Natural killer cell (primary cell): Measurements from ENCODE around the gene CDH16. TPM values are rescaled to one million over a fixed set of nuclear protein-coding genes. Genes with fewer than 3 reads are reported as not detected.
"Not testable (repeated sequence)": the region's sequence is repeated elsewhere in the genome, so short reads cannot be mapped to it uniquely, and the experiment has no call there.

Source experiments
- ATAC-seq, 3 donors: fragments of 150-1000 bp in 2 of 3; fragments of 200-7000 bp in 1 of 3; cut with Tn5 transposase; 1 replicate in 1 of 3; 2 replicates in 2 of 3; pipeline ENCODE4 v1.10.0; 2021; ENCODE audit warnings: mild to moderate bottlenecking in 2 of 3, moderate library complexity in 2 of 3
- DNase-seq, 2 donors: peaks; one replicate each; pipeline versions ENCODE4 v3.0.0 to v3.0.0-alpha.2; 2013 to 2021; ENCODE audit warnings: mixed read lengths in 1 of 2
- H3K27ac ChIP-seq: one replicate; pipeline ENCODE4 v1.5.1; 2013; ENCODE audit warnings: mild to moderate bottlenecking, low read length
- H3K27me3 ChIP-seq: one replicate; pipeline ENCODE4 v1.6.1; 2013; ENCODE audit warnings: low read length; ENCODE audit not compliant: control insufficient read depth, insufficient read depth
- H3K36me3 ChIP-seq: one replicate; pipeline ENCODE4 v1.6.1; 2013; ENCODE audit warnings: low read length; ENCODE audit not compliant: control insufficient read depth, insufficient read depth
- H3K4me1 ChIP-seq: one replicate; pipeline ENCODE4 v1.6.1; 2013; ENCODE audit warnings: low read length; ENCODE audit not compliant: control insufficient read depth, insufficient read depth
- H3K4me3 ChIP-seq: one replicate; pipeline ENCODE4 v1.5.1; 2013; ENCODE audit warnings: low read length
- H3K9me3 ChIP-seq: one replicate; pipeline ENCODE4 v1.6.1; 2013; ENCODE audit warnings: low read length; ENCODE audit not compliant: control insufficient read depth, insufficient read depth
- H3K27ac Mint-ChIP-seq, 2 donors: one replicate each; pipeline ENCODE4 v1.8.0; 2022; ENCODE audit warnings: mild to moderate bottlenecking in 2 of 2, mixed read lengths in 2 of 2, moderate library complexity in 1 of 2
- H3K27me3 Mint-ChIP-seq, 2 donors: one replicate each; pipeline ENCODE4 v1.8.0; 2022; ENCODE audit warnings: low read depth in 2 of 2, mixed read lengths in 2 of 2
- H3K36me3 Mint-ChIP-seq: one replicate; pipeline ENCODE4 v1.8.0; 2022; ENCODE audit warnings: mixed read lengths
- H3K4me1 Mint-ChIP-seq, 2 donors: one replicate each; pipeline ENCODE4 v1.8.0; 2022; ENCODE audit warnings: mixed read lengths in 2 of 2
- H3K4me3 Mint-ChIP-seq: one replicate; pipeline ENCODE4 v1.8.0; 2022; ENCODE audit warnings: mild to moderate bottlenecking, moderate library complexity, mixed read lengths
- H3K9me3 Mint-ChIP-seq, 2 donors: one replicate each; pipeline ENCODE4 v1.8.0; 2022; ENCODE audit warnings: mixed read lengths in 2 of 2
- WGBS: methylation state at CpG from one replicate; pipeline ENCODE4 v1.1.7; 2013; ENCODE audit warnings: missing lambda C conversion rate; ENCODE audit not compliant: insufficient coverage; 5-methylcytosine and 5-hydroxymethylcytosine counted together
- intact Hi-C: fragments of 100-400 bp; cut with micrococcal nuclease; formaldehyde crosslinking; loops from one replicate; pipeline ENCODE4 v1.14.2; 2022
- total RNA-seq, 4 donors: library from RNA; stranded (reverse); fragments of 120-200 nt in 1 of 4; gene quantifications; one replicate each; pipeline versions ENCODE4 v1.2.3 to v1.2.4, GENCODE V29; 2013 to 2022
- TF ChIP-seq, protein P1 (sequence below): fragments of 200-600 bp; IDR thresholded peaks from one replicate; pipeline ENCODE4 v1.8.0; 2022; ENCODE audit warnings: antibody characterized with exemption

The CDH16 gene
- total RNA-seq, 3 donors from 2014 or later (not counting 1 experiment from before 2014, with no cell fraction given) = not detected

DNA sequence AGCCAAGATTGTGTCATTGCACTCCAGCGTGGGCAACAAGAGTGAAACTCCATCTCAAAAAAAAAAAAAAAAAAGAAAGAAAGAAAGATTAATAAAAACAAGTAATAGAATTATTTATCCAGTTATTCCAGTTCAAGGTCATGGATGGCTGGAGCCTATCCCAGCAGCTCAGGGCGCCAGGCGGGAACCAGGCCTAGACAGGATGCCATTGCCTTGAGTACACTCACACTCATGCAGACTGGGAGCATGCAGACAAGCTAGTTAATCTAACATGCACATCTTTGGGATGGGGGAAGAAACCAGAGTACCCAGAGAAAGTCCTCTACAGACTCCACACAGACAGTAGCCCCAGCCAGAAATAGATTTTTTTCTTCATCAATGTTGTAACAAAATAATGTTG, 20.5 kb downstream of the CDH16 start:
- no peak overlapping the region for H3K27ac Mint-ChIP-seq
- no peak overlapping the region for H3K4me3 ChIP-seq
- ATAC-seq (no peak), DNase-seq (no peak)
- peaks cover 2% of the 10 kb centered on the region for H3K4me1 ChIP-seq
- no peaks in the 10 kb centered on the region for H3K27me3 ChIP-seq
- H3K9me3 Mint-ChIP-seq = no peaks in the 10 kb centered on the region
- peaks cover under 1 to 23% of the 10 kb centered on the region in 2 donors for H3K4me1 Mint-ChIP-seq
- WGBS = 94% methylated on average over 2 of the region's 3 CpGs
- H3K4me3 Mint-ChIP-seq = no peak overlapping the region
- H3K36me3 Mint-ChIP-seq = no peaks in the 10 kb centered on the region
- no peaks in the 10 kb centered on the region for H3K27me3 Mint-ChIP-seq
- TF ChIP-seq, protein P1, sequence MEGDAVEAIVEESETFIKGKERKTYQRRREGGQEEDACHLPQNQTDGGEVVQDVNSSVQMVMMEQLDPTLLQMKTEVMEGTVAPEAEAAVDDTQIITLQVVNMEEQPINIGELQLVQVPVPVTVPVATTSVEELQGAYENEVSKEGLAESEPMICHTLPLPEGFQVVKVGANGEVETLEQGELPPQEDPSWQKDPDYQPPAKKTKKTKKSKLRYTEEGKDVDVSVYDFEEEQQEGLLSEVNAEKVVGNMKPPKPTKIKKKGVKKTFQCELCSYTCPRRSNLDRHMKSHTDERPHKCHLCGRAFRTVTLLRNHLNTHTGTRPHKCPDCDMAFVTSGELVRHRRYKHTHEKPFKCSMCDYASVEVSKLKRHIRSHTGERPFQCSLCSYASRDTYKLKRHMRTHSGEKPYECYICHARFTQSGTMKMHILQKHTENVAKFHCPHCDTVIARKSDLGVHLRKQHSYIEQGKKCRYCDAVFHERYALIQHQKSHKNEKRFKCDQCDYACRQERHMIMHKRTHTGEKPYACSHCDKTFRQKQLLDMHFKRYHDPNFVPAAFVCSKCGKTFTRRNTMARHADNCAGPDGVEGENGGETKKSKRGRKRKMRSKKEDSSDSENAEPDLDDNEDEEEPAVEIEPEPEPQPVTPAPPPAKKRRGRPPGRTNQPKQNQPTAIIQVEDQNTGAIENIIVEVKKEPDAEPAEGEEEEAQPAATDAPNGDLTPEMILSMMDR = no peak
- H3K36me3 ChIP-seq = no peaks in the 10 kb centered on the region
- intact Hi-C loops = no loop called here
- no peak overlapping the region for H3K27ac ChIP-seq
- H3K9me3 ChIP-seq = no peaks in the 10 kb centered on the region

GRCh38 chr16:66896682-66897081, 22.0 kb downstream of the CDH16 start:
- H3K9me3 ChIP-seq, intact Hi-C loops, H3K4me1 ChIP-seq, H3K36me3 ChIP-seq, H3K27me3 ChIP-seq, DNase-seq, H3K9me3 Mint-ChIP-seq, H3K27me3 Mint-ChIP-seq, H3K4me3 Mint-ChIP-seq, H3K27ac Mint-ChIP-seq, H3K27ac ChIP-seq, ATAC-seq, H3K36me3 Mint-ChIP-seq, H3K4me3 ChIP-seq: not testable (repeated sequence)
- WGBS = 90% methylated on average over 5 of the region's 5 CpGs
- H3K4me1 Mint-ChIP-seq = peaks cover 4 to 27% of the 10 kb centered on the region in 2 donors

- Histone ChIP-seq H3K4me3 (no peak overlapping the region), H3K36me3 (peaks cover 4% of the 10 kb centered on the region), H3K9me3 (no peaks in the 10 kb centered on the region), H3K4me1 (peaks cover 2% of the 10 kb centered on the region), H3K27me3 (no peaks in the 10 kb centered on the region), H3K27ac (no peak overlapping the region)
- no peak overlapping the region for H3K4me3 Mint-ChIP-seq
- H3K36me3 Mint-ChIP-seq = no peaks in the 10 kb centered on the region
- ATAC-seq (no peak), DNase-seq (no peak)
- 88% methylated on average over 3 of the region's 3 CpGs for WGBS
- H3K27me3 Mint-ChIP-seq = no peaks in the 10 kb centered on the region
- TF ChIP-seq, protein P1 = no peak
- intact Hi-C loops = loop anchor here (1.0 to 2.0 kb wide), 2 partner anchors 33 to 55 kb away; no protein-coding TSS in a partner anchor
- H3K27ac Mint-ChIP-seq = no peak overlapping the region
- H3K9me3 Mint-ChIP-seq = no peaks in the 10 kb centered on the region
- peaks cover 4 to 27% of the 10 kb centered on the region in 2 donors for H3K4me1 Mint-ChIP-seq
These were observed 22.7 kb downstream of the CDH16 start for GRCh38 chr16:66895999-66896398.

GRCh38 chr16:66895689-66895979, 23.1 kb downstream of the CDH16 start:
- Histone ChIP-seq H3K27ac (no peak overlapping the region), H3K27me3 (no peaks in the 10 kb centered on the region), H3K4me1 (peaks cover 2% of the 10 kb centered on the region), H3K4me3 (no peak overlapping the region), H3K36me3 (peaks cover 4% of the 10 kb centered on the region), H3K9me3 (no peaks in the 10 kb centered on the region)
- Mint-ChIP-seq H3K9me3 (no peaks in the 10 kb centered on the region), H3K27ac (no peak overlapping the region), H3K27me3 (no peaks in the 10 kb centered on the region), H3K36me3 (no peaks in the 10 kb centered on the region), H3K4me3 (no peak overlapping the region), H3K4me1 (peaks cover 4 to 27% of the 10 kb centered on the region in 2 donors)
- intact Hi-C loops = loop anchor here (1.0 to 2.0 kb wide), 2 partner anchors 33 to 56 kb away; no protein-coding TSS in a partner anchor
- DNase-seq = no peak
- WGBS = 87% methylated on average over 5 of the region's 5 CpGs
- TF ChIP-seq, protein P1 = no peak
- ATAC-seq = no peak
